HEK293 (cell line): ENCODE data around the gene CSMD2.

ENCODE experiments used
- CTCF ChIA-PET: fragments of 350-600 bp; formaldehyde crosslinking; extraction: SDS; loops from one replicate; lab custom pipeline; 2021; ENCODE audit warnings: antibody characterized with exemption; lab: Yijun Ruan, JAX
- POLR2A ChIA-PET: fragments of 300-600 bp; formaldehyde crosslinking; extraction: SDS; loops from one replicate; lab custom pipeline; 2020; ENCODE audit warnings: antibody characterized with exemption, inconsistent platforms; lab: Yijun Ruan, JAX
- H3K27ac ChIP-seq: fragments of 200-500 bp; sonication (Bioruptor generic); 2 replicates; pipeline ENCODE4 v1.5.1; 2014; ENCODE audit warnings: low read depth, low read length, control low read depth, inconsistent platforms; ENCODE audit errors: extremely low read depth
- H3K36me3 ChIP-seq, 2 experiments: fragments of 200-500 bp in 1 of 2; sonication (Bioruptor generic) in 1 of 2; 1 replicate in 1 of 2; 2 replicates in 1 of 2; pipeline ENCODE4 v1.5.1; 2014 to 2017; ENCODE audit warnings: inconsistent platforms in 2 of 2, low read length in 2 of 2; ENCODE audit not compliant: control insufficient read depth in 2 of 2, insufficient read depth in 1 of 2
- H3K4me1 ChIP-seq: fragments of 200-500 bp; sonication (Bioruptor generic); 2 replicates; pipeline ENCODE4 v1.5.1; 2014; ENCODE audit warnings: mild to moderate bottlenecking, low read length, inconsistent platforms; ENCODE audit not compliant: control insufficient read depth, insufficient read depth
- H3K4me3 ChIP-seq: 2 replicates; pipeline ENCODE4 v1.5.1; 2011; ENCODE audit warnings: low read depth, mild to moderate bottlenecking, control low read depth, low read length, moderate library complexity
- H3K9me3 ChIP-seq: fragments of 200-500 bp; sonication (Bioruptor generic); 2 replicates; pipeline ENCODE4 v1.5.1; 2014; ENCODE audit warnings: low read depth, low read length, inconsistent platforms; ENCODE audit not compliant: control insufficient read depth, insufficient read depth
- GLI4 ChIP-seq: fragments of 450-650 bp; formaldehyde crosslinking; IDR thresholded peaks from 2 replicates; pipeline ENCODE4 v1.5.1; 2016; ENCODE audit warnings: missing biosample characterization, missing genetic modification characterization
- KLF7 ChIP-seq: fragments of 450-650 bp; formaldehyde crosslinking; IDR thresholded peaks from 2 replicates; pipeline ENCODE4 v1.5.1; 2016; ENCODE audit warnings: missing biosample characterization, missing genetic modification characterization, borderline replicate concordance
- MZF1 ChIP-seq: fragments of 450-650 bp; formaldehyde crosslinking; IDR thresholded peaks from 2 replicates; pipeline ENCODE4 v1.5.1; 2017; ENCODE audit warnings: missing biosample characterization, missing genetic modification characterization, borderline replicate concordance
- ZBTB21 ChIP-seq: fragments of 450-650 bp; formaldehyde crosslinking; IDR thresholded peaks from 2 replicates; pipeline ENCODE4 v1.5.1; 2017; ENCODE audit warnings: missing biosample characterization, missing genetic modification characterization
- ZBTB8A ChIP-seq: fragments of 450-650 bp; formaldehyde crosslinking; IDR thresholded peaks from 2 replicates; pipeline ENCODE4 v1.5.1; 2016; ENCODE audit warnings: missing biosample characterization, missing genetic modification characterization
- ZFP37 ChIP-seq: fragments of 450-650 bp; formaldehyde crosslinking; IDR thresholded peaks from 2 replicates; pipeline ENCODE4 v1.5.1; 2016; ENCODE audit warnings: missing biosample characterization, missing genetic modification characterization
- ZNF169 ChIP-seq: fragments of 450-650 bp; formaldehyde crosslinking; IDR thresholded peaks from 2 replicates; pipeline ENCODE4 v1.5.1; 2016; ENCODE audit warnings: missing biosample characterization, missing genetic modification characterization
- ZNF19 ChIP-seq: fragments of 450-650 bp; formaldehyde crosslinking; IDR thresholded peaks from 2 replicates; pipeline ENCODE4; 2016; ENCODE audit warnings: missing biosample characterization, missing genetic modification characterization, low read depth
- ZNF24 ChIP-seq: fragments of 450-650 bp; formaldehyde crosslinking; IDR thresholded peaks from 2 replicates; pipeline ENCODE4 v1.5.1; 2016; ENCODE audit warnings: missing biosample characterization, missing genetic modification characterization
- ZNF311 ChIP-seq: fragments of 450-650 bp; formaldehyde crosslinking; IDR thresholded peaks from 2 replicates; pipeline ENCODE4 v1.5.1; 2017; ENCODE audit warnings: missing biosample characterization, missing genetic modification characterization, borderline replicate concordance
- ZNF335 ChIP-seq: fragments of 450-650 bp; formaldehyde crosslinking; conservative IDR thresholded peaks from 2 replicates; pipeline ENCODE4 v1.5.1; 2016; ENCODE audit warnings: missing biosample characterization, missing genetic modification characterization
- ZNF391 ChIP-seq: fragments of 450-650 bp; formaldehyde crosslinking; IDR thresholded peaks from 2 replicates; pipeline ENCODE4 v1.5.1; 2016; ENCODE audit warnings: low read depth, missing biosample characterization, missing genetic modification characterization, borderline replicate concordance
- ZNF423 ChIP-seq: fragments of 450-650 bp; formaldehyde crosslinking; IDR thresholded peaks from 2 replicates; pipeline ENCODE4 v1.5.1; 2016; ENCODE audit warnings: missing biosample characterization, missing genetic modification characterization
- ZNF433 ChIP-seq: fragments of 450-650 bp; formaldehyde crosslinking; IDR thresholded peaks from 2 replicates; pipeline ENCODE4 v1.5.1; 2016; ENCODE audit warnings: missing biosample characterization, missing genetic modification characterization, low read depth
- ZNF473 ChIP-seq: fragments of 450-650 bp; formaldehyde crosslinking; IDR thresholded peaks from 2 replicates; pipeline ENCODE4 v1.5.1; 2017; ENCODE audit warnings: missing biosample characterization, missing genetic modification characterization
- ZNF501 ChIP-seq: fragments of 450-650 bp; formaldehyde crosslinking; IDR thresholded peaks from 2 replicates; pipeline ENCODE4 v1.5.1; 2016; ENCODE audit warnings: missing biosample characterization, missing genetic modification characterization
- ZNF521 ChIP-seq: fragments of 450-650 bp; formaldehyde crosslinking; IDR thresholded peaks from 2 replicates; pipeline ENCODE4 v1.5.1; 2017; ENCODE audit warnings: missing biosample characterization, mild to moderate bottlenecking, missing genetic modification characterization
- ZNF549 ChIP-seq: fragments of 450-650 bp; IDR thresholded peaks from 2 replicates; pipeline ENCODE4 v1.5.1; 2018; ENCODE audit warnings: missing biosample characterization, missing genetic modification characterization, mild to moderate bottlenecking, inconsistent platforms, moderate library complexity
- ZNF677 ChIP-seq: fragments of 450-650 bp; IDR thresholded peaks from 2 replicates; pipeline ENCODE4 v1.5.0; 2018; ENCODE audit warnings: missing biosample characterization, mild to moderate bottlenecking, missing genetic modification characterization, moderate library complexity
- ZSCAN23 ChIP-seq: fragments of 450-650 bp; formaldehyde crosslinking; IDR thresholded peaks from 2 replicates; pipeline ENCODE4 v1.5.1; 2016; ENCODE audit warnings: missing biosample characterization, missing genetic modification characterization
- ZSCAN30 ChIP-seq: fragments of 450-650 bp; IDR thresholded peaks from 2 replicates; pipeline ENCODE4 v1.5.1; 2018; ENCODE audit warnings: missing biosample characterization, mild to moderate bottlenecking, missing genetic modification characterization, moderate library complexity
- TF ChIP-seq, protein P1 (sequence below): fragments of 450-650 bp; formaldehyde crosslinking; IDR thresholded peaks from 2 replicates; pipeline ENCODE4 v1.5.1; 2016; ENCODE audit warnings: missing biosample characterization, missing genetic modification characterization
- TF ChIP-seq, protein P2 (sequence below): fragments of 450-650 bp; formaldehyde crosslinking; IDR thresholded peaks from 2 replicates; pipeline ENCODE4 v1.5.1; 2016; ENCODE audit warnings: missing biosample characterization, missing genetic modification characterization
- TF ChIP-seq, protein P3 (sequence below): fragments of 450-650 bp; formaldehyde crosslinking; IDR thresholded peaks from 2 replicates; pipeline ENCODE4 v1.5.1; 2016; ENCODE audit warnings: missing biosample characterization, missing genetic modification characterization
- TF ChIP-seq, protein P4 (sequence below): fragments of 450-650 bp; formaldehyde crosslinking; IDR thresholded peaks from 2 replicates; pipeline ENCODE4 v1.5.1; 2016; ENCODE audit warnings: missing biosample characterization, missing genetic modification characterization
- TF ChIP-seq, protein P5 (sequence below): fragments of 450-650 bp; formaldehyde crosslinking; IDR thresholded peaks from 2 replicates; pipeline ENCODE4 v1.5.1; 2017; ENCODE audit warnings: missing biosample characterization, missing genetic modification characterization

CSMD2 gene

DNA sequence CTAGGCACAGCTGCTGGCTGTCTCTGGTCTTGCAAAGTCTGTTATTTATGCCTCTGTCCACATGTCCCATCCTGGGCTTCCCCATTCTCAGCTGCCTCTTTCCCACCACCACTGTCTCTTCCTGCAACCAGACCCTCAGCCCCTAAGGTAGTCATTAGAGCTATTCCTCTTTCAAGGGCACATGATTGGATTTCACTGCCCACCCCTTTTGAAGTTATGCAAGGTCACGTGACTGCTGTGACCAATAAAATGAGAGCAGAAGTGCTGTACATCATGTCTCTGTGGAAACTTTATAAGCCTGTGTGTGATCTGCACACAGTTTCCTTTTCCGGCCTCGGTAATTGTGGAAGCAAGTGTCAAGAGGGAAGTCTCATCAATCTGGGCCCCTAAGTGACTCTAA is 437.7 kb downstream of the CSMD2 start:
- Histone ChIP-seq H3K36me3 (no peaks in the 10 kb centered on the region), H3K9me3 (no peaks in the 10 kb centered on the region), H3K4me3 (no peak overlapping the region), H3K4me1 (no peaks in the 10 kb centered on the region), H3K27ac (no peak overlapping the region)
- ChIA-PET CTCF (interaction anchor here (0.6 kb wide), 1 partner anchor 94 kb away, joined by 3 read pairs; no protein-coding TSS in a partner anchor), POLR2A (no interaction called here)
- TF ChIP-seq ZSCAN23: no peak
- TF ChIP-seq, protein P1, sequence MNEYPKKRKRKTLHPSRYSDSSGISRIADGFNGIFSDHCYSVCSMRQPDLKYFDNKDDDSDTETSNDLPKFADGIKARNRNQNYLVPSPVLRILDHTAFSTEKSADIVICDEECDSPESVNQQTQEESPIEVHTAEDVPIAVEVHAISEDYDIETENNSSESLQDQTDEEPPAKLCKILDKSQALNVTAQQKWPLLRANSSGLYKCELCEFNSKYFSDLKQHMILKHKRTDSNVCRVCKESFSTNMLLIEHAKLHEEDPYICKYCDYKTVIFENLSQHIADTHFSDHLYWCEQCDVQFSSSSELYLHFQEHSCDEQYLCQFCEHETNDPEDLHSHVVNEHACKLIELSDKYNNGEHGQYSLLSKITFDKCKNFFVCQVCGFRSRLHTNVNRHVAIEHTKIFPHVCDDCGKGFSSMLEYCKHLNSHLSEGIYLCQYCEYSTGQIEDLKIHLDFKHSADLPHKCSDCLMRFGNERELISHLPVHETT (tag by site-specific recombination): no peak
- no peak for TF ChIP-seq ZNF501
- TF ChIP-seq MZF1 (tag by site-specific recombination): no peak
- TF ChIP-seq ZFP37 (tag by site-specific recombination): no peak
- TF ChIP-seq, protein P2, sequence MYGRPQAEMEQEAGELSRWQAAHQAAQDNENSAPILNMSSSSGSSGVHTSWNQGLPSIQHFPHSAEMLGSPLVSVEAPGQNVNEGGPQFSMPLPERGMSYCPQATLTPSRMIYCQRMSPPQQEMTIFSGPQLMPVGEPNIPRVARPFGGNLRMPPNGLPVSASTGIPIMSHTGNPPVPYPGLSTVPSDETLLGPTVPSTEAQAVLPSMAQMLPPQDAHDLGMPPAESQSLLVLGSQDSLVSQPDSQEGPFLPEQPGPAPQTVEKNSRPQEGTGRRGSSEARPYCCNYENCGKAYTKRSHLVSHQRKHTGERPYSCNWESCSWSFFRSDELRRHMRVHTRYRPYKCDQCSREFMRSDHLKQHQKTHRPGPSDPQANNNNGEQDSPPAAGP: no peak
- TF ChIP-seq ZNF24 (tag by site-specific recombination): no peak
- TF ChIP-seq ZNF391 (tag by site-specific recombination): no peak
- TF ChIP-seq ZNF311 (tag by site-specific recombination): no peak
- TF ChIP-seq ZNF335: no peak
- no peak for TF ChIP-seq ZNF433
- TF ChIP-seq ZBTB8A (tag by site-specific recombination): no peak
- TF ChIP-seq ZNF473: no peak
- TF ChIP-seq ZBTB21: no peak

DNA sequence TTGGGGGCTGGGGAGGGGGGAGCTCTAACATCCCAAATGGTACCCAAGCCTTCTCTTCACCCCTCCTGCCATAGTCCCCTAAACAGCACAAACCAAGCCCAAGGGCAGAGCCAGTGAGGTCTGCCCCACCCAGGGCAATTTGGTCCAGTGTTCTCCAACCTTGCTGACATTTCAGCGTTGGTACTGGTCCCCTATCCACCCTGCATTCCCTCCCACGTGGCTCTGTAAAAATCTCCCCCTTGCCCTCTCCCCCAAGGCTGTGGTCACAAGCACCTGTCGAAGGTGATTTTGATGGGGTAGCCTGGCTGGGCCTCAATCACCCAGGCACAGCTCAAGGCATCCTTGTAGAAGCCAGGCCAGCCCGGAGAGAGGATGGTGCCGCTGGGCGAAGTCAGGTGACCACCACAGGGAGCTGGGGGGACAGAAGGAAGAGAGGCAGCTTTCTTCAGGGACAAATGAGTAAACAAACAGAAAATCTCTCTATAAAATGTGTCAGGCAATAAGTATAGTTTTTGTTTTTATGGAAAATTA is 438.7 kb downstream of the CSMD2 start:
- H3K27ac ChIP-seq: no peak overlapping the region
- no peaks in the 10 kb centered on the region for H3K9me3 ChIP-seq
- POLR2A ChIA-PET: no interaction called here
- TF ChIP-seq ZNF423 (tag by site-specific recombination) (no peak), GLI4 (tag by site-specific recombination) (no peak), ZNF169 (tag by site-specific recombination) (no peak), ZNF521 (tag by site-specific recombination) (no peak), KLF7 (tag by site-specific recombination) (no peak), ZSCAN30 (tag by site-specific recombination) (no peak), ZNF549 (tag by site-specific recombination) (no peak), ZFP37 (tag by site-specific recombination) (no peak), ZNF19 (tag by site-specific recombination) (no peak), ZNF677 (tag by site-specific recombination) (no peak)
- TF ChIP-seq, protein P3, sequence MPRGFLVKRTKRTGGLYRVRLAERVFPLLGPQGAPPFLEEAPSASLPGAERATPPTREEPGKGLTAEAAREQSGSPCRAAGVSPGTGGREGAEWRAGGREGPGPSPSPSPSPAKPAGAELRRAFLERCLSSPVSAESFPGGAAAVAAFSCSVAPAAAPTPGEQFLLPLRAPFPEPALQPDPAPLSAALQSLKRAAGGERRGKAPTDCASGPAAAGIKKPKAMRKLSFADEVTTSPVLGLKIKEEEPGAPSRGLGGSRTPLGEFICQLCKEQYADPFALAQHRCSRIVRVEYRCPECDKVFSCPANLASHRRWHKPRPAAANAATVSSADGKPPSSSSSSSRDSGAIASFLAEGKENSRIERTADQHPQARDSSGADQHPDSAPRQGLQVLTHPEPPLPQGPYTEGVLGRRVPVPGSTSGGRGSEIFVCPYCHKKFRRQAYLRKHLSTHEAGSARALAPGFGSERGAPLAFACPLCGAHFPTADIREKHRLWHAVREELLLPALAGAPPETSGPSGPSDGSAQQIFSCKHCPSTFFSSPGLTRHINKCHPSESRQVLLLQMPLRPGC: no peak
- TF ChIP-seq, protein P4, sequence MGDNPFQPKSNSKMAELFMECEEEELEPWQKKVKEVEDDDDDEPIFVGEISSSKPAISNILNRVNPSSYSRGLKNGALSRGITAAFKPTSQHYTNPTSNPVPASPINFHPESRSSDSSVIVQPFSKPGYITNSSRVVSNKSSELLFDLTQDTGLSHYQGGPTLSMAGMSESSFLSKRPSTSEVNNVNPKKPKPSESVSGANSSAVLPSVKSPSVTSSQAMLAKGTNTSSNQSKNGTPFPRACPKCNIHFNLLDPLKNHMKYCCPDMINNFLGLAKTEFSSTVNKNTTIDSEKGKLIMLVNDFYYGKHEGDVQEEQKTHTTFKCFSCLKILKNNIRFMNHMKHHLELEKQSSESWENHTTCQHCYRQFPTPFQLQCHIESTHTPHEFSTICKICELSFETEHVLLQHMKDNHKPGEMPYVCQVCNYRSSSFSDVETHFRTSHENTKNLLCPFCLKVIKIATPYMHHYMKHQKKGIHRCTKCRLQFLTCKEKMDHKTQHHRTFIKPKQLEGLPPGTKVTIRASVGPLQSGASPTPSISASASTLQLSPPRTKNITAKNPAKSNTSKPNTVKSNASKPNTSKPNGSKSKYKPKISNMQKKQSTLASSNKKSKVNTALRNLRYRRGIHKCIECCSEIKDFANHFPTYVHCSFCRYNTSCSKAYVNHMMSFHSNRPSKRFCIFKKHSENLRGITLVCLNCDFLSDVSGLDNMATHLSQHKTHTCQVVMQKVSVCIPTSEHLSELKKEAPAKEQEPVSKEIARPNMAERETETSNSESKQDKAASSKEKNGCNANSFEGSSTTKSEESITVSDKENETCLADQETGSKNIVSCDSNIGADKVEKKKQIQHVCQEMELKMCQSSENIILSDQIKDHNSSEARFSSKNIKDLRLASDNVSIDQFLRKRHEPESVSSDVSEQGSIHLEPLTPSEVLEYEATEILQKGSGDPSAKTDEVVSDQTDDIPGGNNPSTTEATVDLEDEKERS (tag by site-specific recombination): no peak
- TF ChIP-seq, protein P5, sequence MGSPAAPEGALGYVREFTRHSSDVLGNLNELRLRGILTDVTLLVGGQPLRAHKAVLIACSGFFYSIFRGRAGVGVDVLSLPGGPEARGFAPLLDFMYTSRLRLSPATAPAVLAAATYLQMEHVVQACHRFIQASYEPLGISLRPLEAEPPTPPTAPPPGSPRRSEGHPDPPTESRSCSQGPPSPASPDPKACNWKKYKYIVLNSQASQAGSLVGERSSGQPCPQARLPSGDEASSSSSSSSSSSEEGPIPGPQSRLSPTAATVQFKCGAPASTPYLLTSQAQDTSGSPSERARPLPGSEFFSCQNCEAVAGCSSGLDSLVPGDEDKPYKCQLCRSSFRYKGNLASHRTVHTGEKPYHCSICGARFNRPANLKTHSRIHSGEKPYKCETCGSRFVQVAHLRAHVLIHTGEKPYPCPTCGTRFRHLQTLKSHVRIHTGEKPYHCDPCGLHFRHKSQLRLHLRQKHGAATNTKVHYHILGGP (tag by site-specific recombination): no peak
- no peaks in the 10 kb centered on the region for H3K4me1 ChIP-seq
- no peaks in the 10 kb centered on the region for H3K36me3 ChIP-seq
- CTCF ChIA-PET: interaction anchor here (0.5 to 1.4 kb wide), 3 partner anchors 10 to 857 kb away, joined by 3 to 4 read pairs (median 4); no protein-coding TSS in a partner anchor
- H3K4me3 ChIP-seq: no peak overlapping the region
